Bone marrow (tissue), 2 donors: Measurements from ENCODE around the gene OR6K2.
"Not testable (repeated sequence)": the region's sequence is repeated elsewhere in the genome, so short reads cannot be mapped to it uniquely, and the experiment has no call there.

Experiments used
- DNase-seq, 2 donors: peaks; one replicate each; lab custom pipeline; 2025; lab: John Stamatoyannopoulos, UW

OR6K2 gene

GRCh38 chr1:158700552-158700951 is at the start of gene OR6K2:
TSS of gene OR6K2 (minus strand) at chr1:158700652. CDS start at chr1:158700652, 0 bp downstream.
- no peak for DNase-seq

GRCh38 chr1:158735848-158736247 is 35.4 kb upstream of the OR6K2 start:
- DNase-seq, result no peak

GRCh38 chr1:158732524-158732923 is 32.1 kb upstream of the OR6K2 start:
- no peak for DNase-seq

- DNase-seq, result no peak
These were observed 31.3 kb upstream of the OR6K2 start for GRCh38 chr1:158731707-158732106.

- DNase-seq, result no peak
These were observed 30.0 kb upstream of the OR6K2 start for GRCh38 chr1:158730453-158730852.

GRCh38 chr1:158728510-158729225 is 28.2 kb upstream of the OR6K2 start:
- no peak for DNase-seq

GRCh38 chr1:158724442-158724841 is 24.0 kb upstream of the OR6K2 start:
- DNase-seq, result no peak

GRCh38 chr1:158720620-158721019 is 20.2 kb upstream of the OR6K2 start, which contains the start of gene OR6K3:
TSS of gene OR6K3 (minus strand) at chr1:158720720. CDS start at chr1:158718115, 2,605 bp downstream.
- no peak for DNase-seq

GRCh38 chr1:158719664-158720063 is 19.2 kb upstream of the OR6K2 start:
- no peak for DNase-seq

GRCh38 chr1:158717344-158717743 is 16.9 kb upstream of the OR6K2 start:
- DNase-seq, result no peak

- no peak for DNase-seq
These were observed 15.9 kb upstream of the OR6K2 start for GRCh38 chr1:158716335-158716734.

- DNase-seq, result no peak
These were observed 14.3 kb upstream of the OR6K2 start for GRCh38 chr1:158714754-158715153.

- DNase-seq, result no peak
These were observed 10.6 kb upstream of the OR6K2 start for GRCh38 chr1:158711098-158711497.

- DNase-seq, result no peak
These were observed 5.6 kb upstream of the OR6K2 start for GRCh38 chr1:158706096-158706495.

GRCh38 chr1:158694596-158694995 is 5.9 kb downstream of the OR6K2 start:
- no peak for DNase-seq

- no peak for DNase-seq
These were observed 8.1 kb downstream of the OR6K2 start for GRCh38 chr1:158692356-158692755.

- no peak for DNase-seq
These were observed 8.5 kb downstream of the OR6K2 start for GRCh38 chr1:158691907-158692306.

GRCh38 chr1:158691149-158691548 is 9.3 kb downstream of the OR6K2 start:
- not testable (repeated sequence) for DNase-seq

- no peak for DNase-seq
These were observed 10.6 kb downstream of the OR6K2 start for GRCh38 chr1:158689875-158690274.

- DNase-seq, result no peak
These were observed 11.3 kb downstream of the OR6K2 start for GRCh38 chr1:158689110-158689509.

GRCh38 chr1:158688343-158688742 is 12.1 kb downstream of the OR6K2 start:
- not testable (repeated sequence) for DNase-seq

- DNase-seq, result no peak
These were observed 13.4 kb downstream of the OR6K2 start for GRCh38 chr1:158687037-158687436.

- peak in 1 of 2 donors; percentile 28 for DNase-seq
These were observed 14.1 kb downstream of the OR6K2 start, which contains the start of gene SPTA1 for GRCh38 chr1:158686111-158687009. TSS of gene SPTA1 (minus strand) at chr1:158686715. CDS start at chr1:158686517, 198 bp downstream.
